Stimulated activated CD8-positive, alpha-beta memory T cell treated with anti-CD3 and anti-CD28 coated beads, Interleukin-7, amount 100 ng/mL, for 4 hours (primary cell): ENCODE measurements around the gene TIPRL.
"Not testable (repeated sequence)": the region's sequence is repeated elsewhere in the genome, so short reads cannot be mapped to it uniquely, and the experiment has no call there.

Experiments used
- DNase-seq, 2 donors: peaks; one replicate each; pipeline ENCODE4 v3.0.0-alpha.2; 2020; ENCODE audit warnings: low read depth in 2 of 2

Gene TIPRL

GRCh38 chr1:168178638-168179437 is at the start of gene TIPRL:
Gene TIPRL, plus strand, starts transcription at chr1:168178962. Its CDS starts 116 bp downstream, at chr1:168179078.
- DNase-seq, result peak; percentile 90 to 91

GRCh38 chr1:168129933-168130332 is 48.8 kb upstream of the TIPRL start:
- no peak for DNase-seq

GRCh38 chr1:168134132-168134531 is 44.6 kb upstream of the TIPRL start:
- DNase-seq, result no peak

- no peak for DNase-seq
These were observed 44.1 kb upstream of the TIPRL start for GRCh38 chr1:168134642-168135041.

- no peak for DNase-seq
These were observed 43.4 kb upstream of the TIPRL start for GRCh38 chr1:168135116-168135920.

GRCh38 chr1:168135921-168136708 is 42.6 kb upstream of the TIPRL start:
- no peak for DNase-seq

- no peak for DNase-seq
These were observed 41.9 kb upstream of the TIPRL start, which contains the start of gene GPR161 for GRCh38 chr1:168136709-168137514. Gene GPR161, minus strand, starts transcription at chr1:168136930. Its CDS starts 32,080 bp downstream, at chr1:168104850.

GRCh38 chr1:168137515-168137821 is 41.3 kb upstream of the TIPRL start:
- no peak for DNase-seq

GRCh38 chr1:168138134-168138533 is 40.6 kb upstream of the TIPRL start:
- no peak for DNase-seq

- DNase-seq, result no peak
These were observed 39.7 kb upstream of the TIPRL start for GRCh38 chr1:168139070-168139469.

- DNase-seq, result no peak
These were observed 36.8 kb upstream of the TIPRL start for GRCh38 chr1:168141871-168142385.

- peak; percentile 70 to 72 for DNase-seq
These were observed 33.3 kb upstream of the TIPRL start for GRCh38 chr1:168145184-168146159.

GRCh38 chr1:168146160-168146539 is 32.6 kb upstream of the TIPRL start:
- no peak for DNase-seq

GRCh38 chr1:168146626-168147025 is 32.1 kb upstream of the TIPRL start:
- no peak for DNase-seq

GRCh38 chr1:168148916-168149315 is 29.8 kb upstream of the TIPRL start:
- DNase-seq, result no peak

- DNase-seq, result no peak
These were observed 28.5 kb upstream of the TIPRL start for GRCh38 chr1:168150283-168150682.

GRCh38 chr1:168151935-168152334 is 26.8 kb upstream of the TIPRL start:
- no peak for DNase-seq

- DNase-seq, result not testable (repeated sequence)
These were observed 24.1 kb upstream of the TIPRL start for GRCh38 chr1:168154707-168155106.

GRCh38 chr1:168155910-168156309 is 22.9 kb upstream of the TIPRL start:
- no peak for DNase-seq

- DNase-seq, result no peak
These were observed 21.1 kb upstream of the TIPRL start for GRCh38 chr1:168157638-168158037.
